SIG-M5 treated with dmso at 0.1 percent for 504 hours (cell line): ENCODE measurements around the gene ZNRD2.
"Not testable (repeated sequence)": the region's sequence is repeated elsewhere in the genome, so short reads cannot be mapped to it uniquely, and the experiment has no call there.

ENCODE experiments used
- DNase-seq: peaks from one replicate; lab custom pipeline; 2025; ENCODE audit not compliant: unreplicated experiment; lab: John Stamatoyannopoulos, UW

ZNRD2 gene

DNA sequence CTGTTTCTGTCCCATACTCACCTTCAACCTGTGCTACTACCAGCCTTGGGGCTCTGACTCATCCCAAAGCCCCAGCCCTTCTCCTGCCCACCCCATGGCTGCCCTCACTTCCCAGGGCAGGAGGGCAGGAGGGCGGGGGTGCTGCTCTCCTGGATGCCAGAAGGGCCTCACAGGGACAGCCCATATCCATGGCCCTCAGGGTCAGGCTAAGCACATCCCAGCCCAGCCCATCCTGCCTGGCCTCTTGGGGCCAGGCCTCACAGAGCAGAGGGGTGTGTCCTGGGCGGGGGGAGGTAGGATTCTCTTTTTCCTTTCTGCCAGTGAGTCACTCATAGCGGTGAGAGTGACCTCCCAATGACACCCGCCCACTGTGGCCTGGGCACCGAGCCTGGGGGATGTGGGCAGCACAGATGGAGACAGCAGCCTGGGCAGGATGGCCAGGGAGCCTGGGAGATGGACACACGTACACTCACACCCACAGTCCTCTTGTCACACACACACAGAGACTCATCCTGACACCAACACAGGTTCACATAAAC lies 14.5 kb upstream of the ZNRD2 start:
- no peak for DNase-seq

DNA sequence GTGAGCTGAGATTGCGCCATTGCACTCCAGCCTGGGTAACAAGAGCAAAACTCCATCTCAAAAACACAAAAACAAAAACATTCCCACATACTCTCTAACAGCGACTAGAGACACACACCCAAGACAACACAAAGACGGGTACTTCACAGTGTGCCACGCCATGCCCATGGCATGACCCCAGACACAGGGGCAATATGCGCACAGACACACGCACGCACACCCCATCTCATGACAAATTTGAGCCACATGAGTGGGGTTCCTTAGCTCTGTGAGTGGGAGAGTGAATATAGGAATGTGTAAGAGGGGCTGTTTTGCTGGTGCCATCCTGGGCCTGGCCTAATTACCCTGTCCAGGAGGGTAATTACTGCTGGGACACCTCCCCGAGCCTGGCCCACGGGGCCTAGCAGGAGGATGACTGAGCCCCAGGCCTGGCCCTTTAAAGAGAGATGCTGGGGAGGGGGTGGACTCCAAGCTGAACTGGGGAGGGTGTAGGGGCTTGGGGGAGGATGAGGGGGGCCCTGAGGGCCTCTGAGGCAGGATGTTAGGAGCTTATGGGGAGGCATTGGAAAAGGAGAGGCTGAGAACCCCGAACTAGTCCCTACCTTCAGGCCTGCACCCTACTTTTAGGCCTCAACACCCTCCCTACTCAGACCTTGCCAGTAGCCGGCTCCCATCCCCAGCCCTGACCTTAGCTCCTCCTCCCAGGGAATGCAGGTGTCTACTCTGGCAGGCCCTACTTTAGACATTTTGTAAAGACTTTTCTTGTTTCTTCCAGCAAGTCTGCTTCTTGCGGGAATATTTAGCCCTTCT lies 13.6 kb upstream of the ZNRD2 start:
- DNase-seq: no peak

DNA sequence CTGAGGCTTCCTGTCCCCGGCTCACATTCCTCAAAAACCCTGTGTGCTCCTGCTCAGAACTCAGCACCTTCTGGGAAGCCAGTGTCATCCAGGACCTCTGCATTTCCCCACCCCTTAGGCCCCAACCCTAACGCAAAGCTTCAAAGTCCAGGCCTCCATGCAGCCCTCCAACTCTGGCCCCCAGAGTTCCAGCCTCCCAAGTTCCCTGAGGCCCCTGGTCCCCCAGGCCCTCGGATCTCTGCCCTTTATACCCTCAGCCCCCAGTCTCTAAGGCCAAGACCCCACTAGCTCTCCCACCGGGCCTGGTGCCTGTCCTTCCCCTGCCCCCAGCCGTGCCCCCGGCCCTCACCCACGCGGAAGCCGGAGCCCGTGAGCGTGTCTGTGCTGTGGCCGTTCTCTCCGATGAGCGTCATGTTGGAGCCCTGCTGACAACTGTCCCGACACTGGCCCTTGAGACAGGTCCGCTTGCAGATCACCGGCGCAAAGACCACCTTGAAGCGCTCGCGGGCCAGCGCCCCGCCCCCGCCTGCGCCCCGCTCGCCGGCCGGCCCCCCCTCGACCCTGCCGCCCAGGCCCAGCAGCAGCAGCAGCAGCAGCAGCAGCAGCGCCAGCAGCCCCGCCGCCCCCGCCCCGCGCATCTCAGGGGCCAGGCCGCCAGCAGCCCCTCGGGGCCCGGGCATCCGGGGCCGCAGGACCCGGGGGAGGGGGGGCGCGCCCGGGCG lies 12.8 kb upstream of the ZNRD2 start:
- no peak for DNase-seq

DNA sequence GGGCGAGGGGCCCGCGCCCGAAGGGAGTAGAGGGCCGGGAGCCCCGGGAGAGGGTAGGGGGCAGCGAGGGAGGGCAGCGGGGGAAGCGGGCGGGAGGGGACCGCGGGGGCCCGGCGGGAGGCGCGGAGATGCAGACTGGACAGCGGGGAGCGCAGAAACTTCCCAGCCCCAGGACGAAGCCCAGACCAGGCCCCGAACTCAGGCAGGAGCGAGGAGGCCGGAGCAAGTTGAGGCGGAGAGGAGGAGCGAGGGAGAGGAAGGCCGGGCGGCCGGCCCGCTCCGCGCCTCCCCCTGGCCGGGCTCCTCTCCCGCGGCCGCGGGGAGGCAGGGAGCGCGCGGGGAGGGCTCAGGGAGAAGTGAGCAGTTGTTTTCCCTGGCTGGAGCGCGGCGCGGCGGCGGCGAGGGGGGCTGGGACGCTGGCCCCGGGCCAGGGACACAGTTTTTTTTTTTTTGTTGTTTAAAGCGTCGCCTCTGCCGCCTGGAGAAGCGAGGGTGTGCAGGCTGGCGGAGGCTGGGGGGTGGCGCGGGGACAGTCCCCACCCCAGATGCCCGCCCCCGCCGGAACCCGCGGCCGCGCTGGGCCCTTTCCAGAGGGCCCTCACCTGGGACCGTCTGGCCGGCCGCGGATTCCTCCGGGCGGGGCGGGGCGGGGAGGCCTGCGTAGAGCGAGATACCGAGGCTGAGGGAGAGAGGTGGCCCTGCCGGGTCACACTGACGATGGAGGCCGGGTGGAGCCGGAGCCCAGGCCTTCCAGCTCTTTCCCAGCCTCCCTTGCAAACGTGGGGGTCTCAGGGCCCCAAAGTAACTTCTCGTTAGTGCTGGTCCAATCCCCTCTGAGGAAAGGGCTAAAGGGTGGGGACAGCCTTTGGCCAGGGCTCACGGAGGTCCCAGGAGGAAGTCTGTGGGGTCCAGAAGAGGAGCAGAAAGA lies 12.0 kb upstream of the ZNRD2 start, which contains the start of gene LTBP3:
TSS of gene LTBP3 (minus strand) at position 358 of the 928 bp plus-strand sequence. CDS start 400 bp downstream, outside the sequence.
- DNase-seq: peak; percentile 19

DNA sequence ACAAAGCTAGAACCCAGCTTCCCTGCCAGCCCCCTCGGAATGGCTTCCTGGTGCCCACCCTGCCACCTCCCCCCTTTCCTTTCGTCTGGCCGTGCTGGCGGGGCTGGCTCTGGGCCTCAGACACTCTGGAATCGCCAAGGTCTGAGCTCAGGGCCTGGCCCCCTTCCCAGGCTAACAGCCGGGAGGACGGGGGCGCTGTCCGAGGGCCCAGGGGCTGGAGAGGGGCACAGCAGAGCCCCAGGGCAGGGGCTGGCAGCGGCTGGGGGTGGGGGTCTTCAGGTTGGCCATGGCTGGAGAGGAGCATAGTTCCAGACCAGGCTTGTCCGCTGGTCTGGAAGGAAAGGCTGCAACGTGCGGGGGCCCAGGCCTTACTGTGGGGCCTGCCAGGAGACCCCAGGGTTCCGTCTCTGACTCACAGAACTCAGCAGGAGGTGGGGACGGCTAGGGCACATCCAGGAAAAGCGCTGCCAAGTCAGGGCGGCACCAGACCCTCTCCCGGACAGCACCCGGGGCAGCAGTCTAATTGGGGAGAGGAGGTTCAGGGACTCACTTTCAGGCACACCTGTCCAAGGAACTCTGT lies 11.3 kb upstream of the ZNRD2 start:
- no peak for DNase-seq

DNA sequence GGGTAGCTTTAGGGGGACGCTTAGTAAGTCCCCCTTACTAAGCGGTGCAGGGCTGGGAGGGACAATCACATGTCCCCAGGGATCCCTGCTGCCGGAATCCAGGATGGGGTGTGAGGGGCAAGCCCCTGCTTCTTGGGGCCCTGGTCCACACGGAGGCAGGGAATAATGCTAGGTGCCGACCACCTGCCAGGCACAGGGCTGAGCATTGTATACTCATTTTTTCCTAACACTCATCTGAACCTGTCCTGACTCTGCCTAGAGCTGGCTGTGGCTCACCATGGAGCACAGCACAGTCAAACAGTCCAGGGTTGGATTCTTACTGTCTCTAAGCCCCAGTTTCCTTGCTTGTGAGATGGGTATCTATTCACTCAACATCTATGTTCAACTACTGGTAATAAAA lies 10.7 kb upstream of the ZNRD2 start:
- no peak for DNase-seq

DNA sequence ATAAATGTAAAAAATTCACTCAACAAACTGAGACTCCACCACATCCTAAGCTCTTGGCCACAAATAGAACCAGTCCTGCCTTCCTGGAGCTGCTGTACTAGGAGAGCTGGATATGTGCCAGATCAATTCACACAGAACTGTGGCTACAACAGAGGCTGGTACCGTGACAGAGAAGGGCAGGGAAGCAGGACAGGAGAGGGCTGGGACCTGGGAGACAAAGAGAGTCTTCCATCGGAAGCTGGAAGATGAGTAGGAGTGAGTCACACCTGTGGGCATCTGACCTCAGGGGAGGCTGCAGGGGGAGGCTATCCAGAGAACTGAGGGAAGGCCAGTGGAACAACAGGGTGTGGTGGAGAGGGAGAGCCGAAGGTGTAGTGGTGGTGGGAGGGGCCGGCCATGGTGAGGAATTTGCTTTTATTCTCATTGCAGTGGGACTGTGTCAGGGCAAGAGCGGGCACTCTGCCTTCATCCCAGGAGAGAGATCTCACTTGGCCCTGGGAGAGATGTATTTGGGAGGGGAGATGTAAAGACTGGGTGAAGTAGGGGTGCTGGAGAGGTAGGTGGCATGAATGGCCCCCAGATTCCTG lies 10.2 kb upstream of the ZNRD2 start:
- no peak for DNase-seq

DNA sequence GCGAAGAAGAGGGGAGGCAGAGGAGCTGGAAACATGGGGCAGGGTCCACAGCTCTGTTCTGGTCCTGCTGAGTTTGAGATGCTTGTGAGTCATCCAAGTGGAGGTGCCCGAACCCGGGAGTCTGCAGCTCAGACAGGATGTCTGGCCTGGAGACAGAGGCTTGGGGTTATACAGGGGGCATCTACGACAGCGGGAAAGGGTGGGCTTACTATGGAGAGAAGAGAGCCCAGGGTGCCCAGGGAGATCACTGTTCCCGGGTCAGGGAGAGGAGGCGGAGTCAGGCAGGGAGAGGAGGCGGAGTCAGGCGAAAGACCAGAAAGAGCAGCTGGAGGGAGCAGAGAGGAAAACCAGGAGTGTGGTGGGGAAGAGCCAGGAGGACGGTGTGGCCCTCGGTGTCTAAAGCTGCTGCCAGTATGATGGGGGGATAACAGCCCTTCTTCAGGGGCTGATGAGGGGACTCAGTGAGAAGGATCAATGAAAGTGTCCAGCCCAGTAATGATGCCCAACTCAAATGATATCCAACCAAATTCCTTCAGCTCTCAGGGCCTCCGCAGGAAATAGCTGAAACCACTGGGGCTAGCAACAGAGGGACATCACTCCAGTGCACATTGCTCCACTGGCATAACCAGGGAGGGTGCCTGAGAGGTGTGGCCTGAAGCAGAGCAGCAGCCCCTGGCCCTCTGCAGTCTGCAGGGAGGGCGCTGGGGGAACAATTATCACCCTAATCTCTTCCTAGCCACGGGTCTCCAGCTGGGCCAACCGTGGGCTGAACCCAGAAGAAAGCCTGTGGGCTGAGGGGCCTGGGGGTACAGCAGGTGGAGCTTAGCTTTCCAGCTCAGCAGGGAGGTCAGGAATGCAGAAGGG lies 9.5 kb upstream of the ZNRD2 start:
- no peak for DNase-seq

DNA sequence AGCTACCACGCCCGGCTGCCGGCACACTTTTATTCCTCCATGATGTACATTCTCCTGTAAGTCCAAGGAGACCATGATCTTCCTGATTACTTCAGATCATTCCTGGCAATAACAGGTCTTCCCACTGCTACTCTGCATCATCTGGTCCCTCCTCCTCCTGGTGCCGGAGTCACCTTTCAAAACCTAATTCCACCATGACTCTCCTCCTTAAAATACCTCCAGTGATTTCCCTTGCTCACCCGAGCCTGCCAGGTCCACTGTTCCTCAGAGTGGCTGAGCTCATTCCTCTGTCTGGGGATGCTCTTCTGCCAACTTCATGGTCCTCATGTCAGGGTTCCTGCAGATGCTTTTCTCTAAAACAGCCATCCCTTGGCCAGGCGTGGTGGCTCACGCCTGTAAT lies 8.3 kb upstream of the ZNRD2 start:
- DNase-seq: no peak

DNA sequence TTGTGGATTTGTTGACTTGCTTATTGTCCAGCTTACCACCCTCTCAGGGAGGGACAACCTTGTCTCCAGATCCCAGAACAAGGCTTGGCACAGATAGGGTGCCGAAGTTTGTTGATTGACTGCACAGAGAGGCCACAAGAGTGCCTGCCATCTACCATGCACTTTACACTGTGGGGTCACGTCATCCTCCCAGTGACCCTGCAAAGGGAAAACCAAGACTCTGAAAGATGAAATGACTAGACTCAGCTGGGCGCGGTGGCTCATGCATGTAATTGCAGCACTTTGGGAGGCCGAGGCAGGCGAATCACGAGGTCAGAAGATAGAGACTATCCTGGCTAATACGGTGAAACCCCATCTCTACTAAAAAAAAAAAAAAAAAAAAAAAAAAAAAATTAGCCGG lies 7.5 kb upstream of the ZNRD2 start:
- no peak for DNase-seq

DNA sequence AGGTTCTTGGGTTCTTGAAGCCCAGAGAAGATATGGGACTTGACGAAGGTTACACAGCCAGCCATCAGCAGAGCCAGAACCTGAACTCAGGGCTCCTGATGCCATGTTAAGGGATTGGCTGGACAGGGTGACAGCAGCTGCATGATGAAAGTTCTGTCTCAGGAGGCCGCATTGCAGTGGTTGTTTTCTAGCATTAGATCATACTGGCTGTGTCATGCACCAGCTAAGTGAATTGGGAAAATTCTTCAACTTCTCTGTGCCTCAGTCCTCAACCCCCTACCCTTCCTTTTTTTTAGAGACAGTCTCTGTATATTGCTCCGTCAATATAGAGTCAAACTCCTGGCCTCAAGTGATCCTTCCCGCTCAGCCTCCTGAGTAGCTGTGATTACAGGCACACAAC lies 6.7 kb upstream of the ZNRD2 start:
- DNase-seq: no peak

DNA sequence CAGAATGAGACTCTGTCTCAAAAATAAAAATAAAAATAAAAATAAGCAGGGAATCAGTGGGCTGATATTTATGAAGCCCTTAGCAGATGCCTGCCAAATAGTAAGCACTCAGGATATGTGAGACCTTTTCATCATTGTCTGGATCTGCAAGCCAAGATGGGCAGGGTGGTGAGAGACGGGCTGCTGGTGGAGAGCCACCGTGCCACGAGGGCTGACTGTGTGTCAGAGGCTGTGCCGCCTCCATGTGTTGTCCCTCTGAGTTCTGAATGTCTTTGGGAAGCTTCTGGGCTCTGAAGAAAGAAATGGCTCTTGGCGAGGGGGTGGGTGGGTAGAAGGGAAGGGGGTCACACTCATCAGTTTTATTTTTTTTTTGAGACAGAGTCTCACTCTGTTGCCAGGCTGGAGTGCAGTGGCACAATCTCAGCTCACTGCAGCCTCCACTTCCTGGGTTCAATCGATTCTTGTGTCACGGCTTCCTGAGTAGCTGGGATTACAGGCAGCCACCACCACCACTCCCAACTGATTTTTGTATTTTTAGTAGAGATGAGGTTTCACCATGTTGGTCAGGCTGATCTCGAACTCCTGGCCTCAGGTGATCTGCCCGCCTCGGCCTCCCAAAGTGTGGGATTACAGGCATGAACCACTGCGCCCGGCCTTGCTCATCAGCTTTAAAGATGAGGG lies 5.3 kb upstream of the ZNRD2 start:
- not testable (repeated sequence) for DNase-seq

DNA sequence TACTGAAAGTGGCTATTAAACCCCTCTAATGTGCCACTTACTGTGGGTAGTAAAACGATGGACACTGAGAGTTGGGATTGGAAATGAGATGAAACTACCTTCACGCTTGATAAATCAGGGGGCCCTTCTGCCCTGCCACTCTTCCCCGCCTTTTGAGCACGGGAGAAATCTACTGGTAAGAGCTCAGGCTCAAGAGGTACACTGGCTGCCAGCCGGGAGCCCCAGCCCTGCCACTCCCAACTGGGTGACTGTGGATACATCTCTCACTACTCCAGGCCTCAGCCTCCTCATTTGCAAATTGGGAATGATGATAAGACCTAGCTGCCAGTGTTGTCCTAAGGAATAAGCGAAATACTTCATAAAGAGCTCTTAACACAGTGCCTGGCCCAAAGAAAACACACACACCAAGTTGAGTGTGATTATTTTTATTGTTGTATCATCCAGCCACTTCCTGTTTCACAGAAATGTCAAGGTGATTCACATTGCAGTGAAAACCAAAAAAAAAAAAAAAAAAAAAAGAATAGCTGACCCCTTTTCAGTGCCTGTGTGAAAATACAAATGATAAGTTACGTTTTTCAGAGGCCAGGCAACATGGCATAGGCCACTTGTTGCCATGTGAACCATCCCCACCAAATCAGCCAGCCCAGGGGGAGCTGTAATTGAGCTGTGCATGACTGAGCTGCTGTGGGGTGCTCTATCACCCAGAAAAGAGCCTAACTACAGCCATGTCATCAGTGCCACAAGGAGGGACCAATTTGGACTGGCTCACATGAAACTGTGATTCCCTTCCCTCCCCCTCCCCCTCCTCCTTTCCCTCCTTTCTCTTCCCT lies 4.4 kb upstream of the ZNRD2 start:
- DNase-seq: no peak

DNA sequence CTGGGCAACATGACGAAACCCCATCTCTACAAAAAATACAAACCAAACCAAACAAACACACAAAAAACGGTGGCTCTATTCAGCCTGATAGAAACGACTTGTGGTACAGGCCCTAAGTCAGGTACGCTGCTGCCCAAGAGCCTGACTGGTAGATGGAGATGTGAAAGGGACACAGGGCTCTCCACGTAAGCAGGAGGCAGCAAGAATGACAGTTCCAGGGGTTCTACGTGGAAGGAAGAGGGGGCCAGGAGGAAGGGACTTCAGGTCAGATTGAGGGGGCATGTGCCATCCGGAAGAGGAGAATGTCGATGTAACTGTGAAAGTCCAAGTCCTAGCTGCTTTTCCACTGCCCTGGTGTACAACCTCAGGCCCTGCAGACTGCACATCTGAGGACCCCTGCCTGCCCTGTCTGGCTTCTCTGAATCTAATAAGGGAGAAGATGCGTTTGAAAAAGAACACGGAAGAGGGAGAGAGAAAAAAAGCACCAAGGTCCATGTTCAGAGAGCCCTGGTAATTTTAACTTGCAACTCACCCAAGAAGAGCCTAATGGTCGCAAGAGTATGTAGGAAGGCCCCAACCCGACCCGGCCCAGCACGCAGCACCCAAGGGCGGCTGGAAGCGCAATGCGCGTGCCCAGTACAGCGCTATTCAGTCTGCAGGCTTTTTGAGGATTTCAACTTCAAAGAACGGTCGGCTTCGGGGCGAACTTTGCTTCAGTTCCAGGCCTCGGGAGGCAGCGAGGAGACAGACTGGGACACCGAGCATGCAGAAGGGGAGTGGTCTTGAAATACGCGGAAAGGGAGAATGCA lies 909 bp upstream of the ZNRD2 start:
- peak; percentile 49 for DNase-seq

DNA sequence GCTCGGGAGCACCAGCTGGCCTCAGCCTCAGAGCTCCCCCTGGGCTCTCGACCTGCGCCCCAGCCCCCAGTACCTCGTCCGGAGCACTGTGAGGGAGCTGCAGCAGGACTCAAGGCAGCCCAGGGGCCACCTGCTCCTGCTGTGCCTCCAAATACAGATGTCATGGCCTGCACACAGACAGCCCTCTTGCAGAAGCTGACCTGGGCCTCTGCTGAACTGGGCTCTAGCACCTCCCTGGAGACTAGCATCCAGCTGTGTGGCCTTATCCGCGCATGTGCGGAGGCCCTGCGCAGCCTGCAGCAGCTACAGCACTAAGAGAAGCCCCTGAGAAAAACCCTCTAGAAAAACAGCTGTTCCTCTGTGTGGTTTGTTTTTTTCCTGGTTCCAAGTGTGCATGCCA lies 1.1 kb downstream of the ZNRD2 start:
- DNase-seq: no peak

DNA sequence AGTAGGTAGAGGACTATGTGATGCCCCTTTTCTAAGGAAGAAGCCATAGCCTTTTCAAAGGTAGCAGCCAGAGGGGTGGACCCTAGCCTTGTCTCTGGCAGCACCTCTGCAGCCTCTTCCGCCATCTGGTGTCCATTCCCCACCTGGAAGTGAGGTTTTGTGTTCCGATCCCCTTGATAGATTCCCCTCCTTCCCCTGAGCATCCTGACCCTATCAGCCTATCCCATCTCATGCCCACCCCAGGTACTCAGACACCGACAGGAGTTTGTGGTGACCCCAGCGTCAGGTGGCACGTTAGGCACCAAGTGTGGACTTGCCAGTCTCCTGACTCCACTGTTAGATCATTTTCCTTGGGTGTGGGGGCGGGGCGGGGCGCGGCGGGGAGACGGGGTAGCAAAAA lies 1.7 kb downstream of the ZNRD2 start:
- peak; percentile 34 for DNase-seq

DNA sequence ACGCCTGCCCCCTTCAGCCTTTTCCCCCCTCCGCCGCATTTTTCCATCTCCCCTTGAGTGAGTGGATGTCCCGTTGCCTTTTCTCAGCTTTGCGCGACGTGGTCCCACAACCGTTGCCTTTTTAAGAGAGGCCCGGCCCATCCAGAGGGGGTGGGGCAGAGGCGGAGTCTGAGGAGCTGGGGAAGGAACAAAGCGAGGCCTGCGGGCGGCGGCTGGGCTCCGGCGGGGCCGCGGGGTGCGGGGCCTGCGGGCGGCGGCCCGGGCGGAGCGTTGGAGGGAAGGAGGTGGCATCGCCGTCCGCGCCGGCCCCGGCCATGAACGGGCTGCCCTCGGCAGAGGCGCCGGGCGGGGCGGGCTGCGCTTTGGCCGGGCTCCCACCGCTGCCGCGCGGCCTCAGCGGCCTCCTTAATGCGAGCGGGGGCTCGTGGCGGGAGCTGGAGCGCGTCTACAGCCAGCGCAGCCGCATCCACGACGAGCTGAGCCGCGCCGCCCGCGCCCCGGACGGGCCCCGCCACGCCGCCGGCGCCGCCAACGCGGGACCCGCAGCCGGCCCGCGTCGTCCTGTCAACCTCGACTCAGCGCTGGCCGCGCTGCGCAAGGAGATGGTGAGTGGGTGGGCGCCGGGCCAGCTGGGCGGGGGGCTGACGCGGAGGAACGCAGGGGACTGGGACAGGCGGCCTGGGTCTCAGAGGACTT lies 2.2 kb downstream of the ZNRD2 start, which contains the start of gene FAM89B:
TSS of gene FAM89B (plus strand) at position 183 of the 696 bp plus-strand sequence. CDS start at position 315, 132 bp downstream.
- peak; percentile 78 for DNase-seq
